Measurements from ENCODE around the gene C1orf232.

DNA sequence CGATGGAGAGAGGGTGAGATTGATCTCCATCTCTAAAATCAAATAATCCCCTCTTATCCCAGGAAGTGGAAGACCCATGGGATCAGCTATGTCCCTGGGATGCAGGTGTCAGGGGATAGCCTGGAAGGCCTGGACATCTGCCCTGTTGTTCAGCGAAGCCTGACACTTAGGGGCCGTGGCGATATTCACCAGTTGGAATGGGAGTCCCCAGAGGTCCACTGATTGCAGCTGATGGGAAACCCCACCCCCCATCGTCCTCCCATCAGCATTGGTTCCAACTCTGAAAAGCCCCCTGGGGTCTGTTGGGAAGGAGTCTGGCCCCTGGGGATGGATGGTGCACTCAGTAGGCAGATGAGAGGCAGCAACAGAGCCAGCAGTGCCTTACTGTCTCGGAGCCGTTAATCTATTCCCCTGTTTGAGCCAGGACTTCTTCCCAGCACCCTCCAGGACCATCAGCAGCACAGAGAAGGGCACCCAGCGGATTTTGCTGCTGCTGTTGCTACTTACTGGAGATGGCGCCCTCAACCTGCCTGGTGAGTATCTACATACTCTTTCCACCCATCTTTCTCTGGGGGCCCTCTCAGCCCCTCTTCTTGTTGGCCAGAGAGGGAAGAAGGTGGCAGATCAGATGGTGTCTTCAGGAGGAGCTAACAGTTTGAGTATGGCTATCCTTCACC is 35.0 kb upstream of the C1orf232 start:
- no peak for TF ChIP-seq ZNF274 (IDR thresholded peaks at IDR 0.05; ENCODE audit: low read depth, low read length)
- TF ChIP-seq, protein P1, sequence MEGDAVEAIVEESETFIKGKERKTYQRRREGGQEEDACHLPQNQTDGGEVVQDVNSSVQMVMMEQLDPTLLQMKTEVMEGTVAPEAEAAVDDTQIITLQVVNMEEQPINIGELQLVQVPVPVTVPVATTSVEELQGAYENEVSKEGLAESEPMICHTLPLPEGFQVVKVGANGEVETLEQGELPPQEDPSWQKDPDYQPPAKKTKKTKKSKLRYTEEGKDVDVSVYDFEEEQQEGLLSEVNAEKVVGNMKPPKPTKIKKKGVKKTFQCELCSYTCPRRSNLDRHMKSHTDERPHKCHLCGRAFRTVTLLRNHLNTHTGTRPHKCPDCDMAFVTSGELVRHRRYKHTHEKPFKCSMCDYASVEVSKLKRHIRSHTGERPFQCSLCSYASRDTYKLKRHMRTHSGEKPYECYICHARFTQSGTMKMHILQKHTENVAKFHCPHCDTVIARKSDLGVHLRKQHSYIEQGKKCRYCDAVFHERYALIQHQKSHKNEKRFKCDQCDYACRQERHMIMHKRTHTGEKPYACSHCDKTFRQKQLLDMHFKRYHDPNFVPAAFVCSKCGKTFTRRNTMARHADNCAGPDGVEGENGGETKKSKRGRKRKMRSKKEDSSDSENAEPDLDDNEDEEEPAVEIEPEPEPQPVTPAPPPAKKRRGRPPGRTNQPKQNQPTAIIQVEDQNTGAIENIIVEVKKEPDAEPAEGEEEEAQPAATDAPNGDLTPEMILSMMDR (IDR thresholded peaks at IDR 0.05 in 2 of 3, conservative IDR thresholded peaks at IDR 0.05 in 1 of 3; ENCODE audit: borderline replicate concordance in 1 of 3, insufficient read depth in 1 of 3, low read depth in 2 of 3, low read length in 2 of 3), result peak in 2 of 3 experiments; percentile 12 to 28; a peak in 1 of 6 replicates
- TF ChIP-seq, protein P2, sequence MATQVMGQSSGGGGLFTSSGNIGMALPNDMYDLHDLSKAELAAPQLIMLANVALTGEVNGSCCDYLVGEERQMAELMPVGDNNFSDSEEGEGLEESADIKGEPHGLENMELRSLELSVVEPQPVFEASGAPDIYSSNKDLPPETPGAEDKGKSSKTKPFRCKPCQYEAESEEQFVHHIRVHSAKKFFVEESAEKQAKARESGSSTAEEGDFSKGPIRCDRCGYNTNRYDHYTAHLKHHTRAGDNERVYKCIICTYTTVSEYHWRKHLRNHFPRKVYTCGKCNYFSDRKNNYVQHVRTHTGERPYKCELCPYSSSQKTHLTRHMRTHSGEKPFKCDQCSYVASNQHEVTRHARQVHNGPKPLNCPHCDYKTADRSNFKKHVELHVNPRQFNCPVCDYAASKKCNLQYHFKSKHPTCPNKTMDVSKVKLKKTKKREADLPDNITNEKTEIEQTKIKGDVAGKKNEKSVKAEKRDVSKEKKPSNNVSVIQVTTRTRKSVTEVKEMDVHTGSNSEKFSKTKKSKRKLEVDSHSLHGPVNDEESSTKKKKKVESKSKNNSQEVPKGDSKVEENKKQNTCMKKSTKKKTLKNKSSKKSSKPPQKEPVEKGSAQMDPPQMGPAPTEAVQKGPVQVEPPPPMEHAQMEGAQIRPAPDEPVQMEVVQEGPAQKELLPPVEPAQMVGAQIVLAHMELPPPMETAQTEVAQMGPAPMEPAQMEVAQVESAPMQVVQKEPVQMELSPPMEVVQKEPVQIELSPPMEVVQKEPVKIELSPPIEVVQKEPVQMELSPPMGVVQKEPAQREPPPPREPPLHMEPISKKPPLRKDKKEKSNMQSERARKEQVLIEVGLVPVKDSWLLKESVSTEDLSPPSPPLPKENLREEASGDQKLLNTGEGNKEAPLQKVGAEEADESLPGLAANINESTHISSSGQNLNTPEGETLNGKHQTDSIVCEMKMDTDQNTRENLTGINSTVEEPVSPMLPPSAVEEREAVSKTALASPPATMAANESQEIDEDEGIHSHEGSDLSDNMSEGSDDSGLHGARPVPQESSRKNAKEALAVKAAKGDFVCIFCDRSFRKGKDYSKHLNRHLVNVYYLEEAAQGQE (IDR thresholded peaks at IDR 0.05; ENCODE audit: low read depth), result no peak
- TF ChIP-seq POLR2A (IDR thresholded peaks at IDR 0.05; ENCODE audit: borderline replicate concordance, extremely low read depth, insufficient read depth, insufficient read length), result no peak
- TF ChIP-seq EZH2 (IDR thresholded peaks at IDR 0.05), result no peak
- TF ChIP-seq SP1 (IDR thresholded peaks at IDR 0.05; ENCODE audit: low read depth), result no peak
- TF ChIP-seq POLR2AphosphoS5 (IDR thresholded peaks at IDR 0.05; ENCODE audit: low read depth, low read length), result no peak
- TF ChIP-seq SRF (IDR thresholded peaks at IDR 0.05; ENCODE audit: low read depth), result no peak
- no peak for TF ChIP-seq CEBPB (IDR thresholded peaks at IDR 0.05; ENCODE audit: low read depth)
- TF ChIP-seq RAD21 (IDR thresholded peaks at IDR 0.05; ENCODE audit: low read depth), result peak; percentile 40; the same call in 1 of the 2 replicates
- no peak for TF ChIP-seq YY1 (IDR thresholded peaks at IDR 0.05; ENCODE audit: extremely low read depth, insufficient replicate concordance, low read depth, low read length)
- no peak for TF ChIP-seq TCF7L2 (IDR thresholded peaks at IDR 0.05; ENCODE audit: borderline replicate concordance, extremely low read depth, insufficient read depth, insufficient read length)
